Umbilical cord (tissue), 2 donors: ENCODE measurements around the gene TTC21B. TPM values are rescaled to one million over a fixed set of nuclear protein-coding genes. Genes with fewer than 3 reads are reported as not detected.
"Not testable (repeated sequence)": the region's sequence is repeated elsewhere in the genome, so short reads cannot be mapped to it uniquely, and the experiment has no call there.

Source experiments
- DNase-seq: peaks from one replicate; pipeline ENCODE4 v3.0.0-alpha.2; 2015; ENCODE audit warnings: low spot score
- total RNA-seq: library from RNA; depleted of rRNA; stranded (reverse); fragments of >200 nt; gene quantifications from one replicate; pipeline ENCODE4 v1.2.3, GENCODE V29; 2014; ENCODE audit warnings: low replicate concordance; ENCODE audit not compliant: insufficient read depth

TTC21B gene
- total RNA-seq, 1 donor from 2014 or later, result 53.0 TPM

DNA sequence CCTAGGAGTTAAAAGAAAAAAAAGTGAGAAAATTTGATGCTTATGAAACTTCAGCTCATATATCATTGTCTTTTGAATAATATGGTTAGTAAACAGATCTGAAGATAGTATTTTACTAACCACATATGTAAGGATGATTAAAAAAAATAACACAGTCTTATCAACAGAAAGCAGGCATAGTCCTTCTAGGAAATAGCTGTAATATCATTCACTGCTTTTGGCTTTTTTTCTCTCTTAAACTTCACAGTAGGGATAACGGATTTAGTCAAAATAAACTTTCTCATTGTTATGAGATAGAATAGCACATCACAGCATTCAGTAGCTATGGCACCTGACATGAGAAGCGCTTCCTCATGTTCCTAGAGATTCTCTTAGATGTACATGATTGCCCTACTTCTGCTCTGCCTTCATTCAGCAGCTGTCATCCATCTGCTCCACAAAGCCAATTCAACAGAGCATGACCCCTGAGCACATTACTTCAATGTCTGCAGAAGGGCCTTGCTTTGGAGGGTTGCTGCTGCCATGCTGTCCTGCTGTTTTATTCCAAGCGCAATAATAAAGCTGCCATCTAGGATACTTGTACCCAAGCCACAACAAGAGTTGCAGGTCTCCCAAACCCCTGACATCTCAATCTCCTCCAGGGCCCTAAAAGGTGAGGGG, 67.0 kb downstream of the TTC21B start:
- no peak for DNase-seq

DNA sequence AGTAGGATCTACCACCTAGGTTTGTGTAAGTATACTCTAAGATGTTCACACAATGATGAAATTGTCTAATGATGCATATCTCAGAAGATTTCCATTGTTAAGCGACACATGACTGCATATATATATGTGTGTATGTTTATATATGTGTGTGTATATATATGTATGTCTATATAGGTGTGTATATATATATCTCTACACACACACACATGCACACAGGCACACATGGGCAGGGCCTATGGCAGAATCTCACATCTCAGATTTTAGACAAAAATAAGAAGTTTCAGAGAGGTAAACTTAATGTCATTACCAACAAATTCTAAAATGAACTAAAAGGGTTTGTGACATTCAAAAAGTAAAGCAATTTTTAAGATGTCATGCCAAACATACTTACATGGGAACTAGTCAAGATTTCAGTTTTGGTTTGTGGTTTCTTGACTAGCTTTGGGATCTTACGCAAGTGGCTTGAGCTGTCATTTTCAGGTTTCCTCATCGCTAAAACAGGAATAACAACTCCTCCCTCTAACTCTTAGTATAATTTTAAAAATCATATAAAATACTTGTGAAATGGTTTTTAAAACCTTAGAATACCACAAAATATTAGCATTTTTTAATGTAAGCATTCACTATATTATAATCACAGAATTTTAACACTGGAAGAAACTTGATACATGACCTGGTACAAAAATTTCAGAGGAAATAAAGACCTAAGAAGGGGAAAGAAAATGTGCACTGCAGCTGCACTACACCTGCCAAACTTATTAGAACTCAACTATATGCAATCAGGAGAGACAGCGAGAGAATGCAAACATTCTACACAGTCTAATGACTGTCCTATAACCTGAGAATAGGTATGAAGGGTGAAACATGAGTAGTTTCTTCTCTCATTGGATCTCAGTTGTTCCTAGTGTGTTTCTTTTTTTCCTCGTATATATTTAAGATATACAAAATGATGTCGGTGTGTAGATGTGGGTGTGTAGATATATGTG, 75.7 kb downstream of the TTC21B start:
- no peak for DNase-seq

DNA sequence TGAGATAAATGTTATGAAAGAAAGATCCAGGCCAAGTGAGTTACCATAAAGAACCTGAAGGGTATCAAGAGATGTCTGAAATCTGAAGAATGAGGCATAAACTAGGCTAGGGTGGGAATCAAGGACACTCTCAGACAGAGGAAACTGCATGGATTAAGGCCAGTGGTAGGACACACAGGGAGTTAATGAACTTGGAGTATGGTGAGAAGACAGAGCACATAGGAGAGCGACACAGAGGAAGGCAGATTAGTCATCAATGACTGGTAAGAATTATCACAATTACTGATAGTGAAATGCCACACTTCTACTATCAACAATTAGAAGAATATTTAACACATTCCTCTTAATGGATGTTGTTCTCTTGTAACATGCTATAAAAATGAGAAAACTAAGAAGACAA, 76.9 kb downstream of the TTC21B start:
- DNase-seq, result no peak

DNA sequence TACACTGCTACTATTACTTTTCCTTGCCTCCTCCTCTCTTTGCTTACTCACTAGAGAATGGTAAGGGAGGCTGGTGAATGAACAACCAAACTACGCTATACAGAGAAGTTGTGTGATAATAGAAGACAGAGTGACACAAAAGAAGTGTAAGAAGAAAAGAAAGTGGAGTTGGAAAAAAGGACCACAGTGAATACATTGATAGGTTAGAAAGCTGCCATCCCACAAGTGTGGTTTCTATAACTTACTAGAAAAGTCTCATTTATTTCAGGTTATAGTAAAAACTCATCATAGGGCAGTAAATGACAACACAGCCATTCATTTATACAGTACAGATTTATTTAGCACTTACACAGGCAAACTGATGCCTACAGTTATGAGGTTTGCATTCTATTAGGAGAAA, 77.3 kb downstream of the TTC21B start:
- DNase-seq, result no peak

DNA sequence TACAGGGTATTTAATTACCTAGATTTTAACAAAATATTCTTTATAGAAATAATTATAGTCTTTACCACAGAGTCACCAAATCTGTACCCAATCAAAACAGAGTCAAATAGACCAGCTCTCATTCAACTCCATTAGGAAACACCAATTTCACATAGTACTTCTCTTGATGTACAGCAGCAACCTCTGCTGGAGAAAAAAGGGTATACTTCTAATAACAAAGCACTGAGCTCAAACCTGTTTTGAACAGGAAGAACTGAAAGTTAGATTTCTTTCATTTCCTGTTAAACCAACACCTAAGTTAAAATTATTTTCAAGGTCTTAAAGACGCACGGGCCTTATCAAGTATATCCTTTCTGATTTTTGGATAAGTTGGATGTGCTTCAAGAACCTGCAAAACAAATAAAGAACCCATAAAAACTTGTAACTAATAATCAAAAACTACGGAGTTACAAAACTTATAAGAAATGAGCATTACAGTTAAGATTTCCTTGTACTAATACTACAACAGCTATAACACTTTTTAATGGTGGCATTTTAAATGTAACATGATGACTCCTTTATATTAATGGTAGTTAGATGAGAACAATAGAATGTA, 79.0 kb downstream of the TTC21B start:
- peak; percentile 66 for DNase-seq

DNA sequence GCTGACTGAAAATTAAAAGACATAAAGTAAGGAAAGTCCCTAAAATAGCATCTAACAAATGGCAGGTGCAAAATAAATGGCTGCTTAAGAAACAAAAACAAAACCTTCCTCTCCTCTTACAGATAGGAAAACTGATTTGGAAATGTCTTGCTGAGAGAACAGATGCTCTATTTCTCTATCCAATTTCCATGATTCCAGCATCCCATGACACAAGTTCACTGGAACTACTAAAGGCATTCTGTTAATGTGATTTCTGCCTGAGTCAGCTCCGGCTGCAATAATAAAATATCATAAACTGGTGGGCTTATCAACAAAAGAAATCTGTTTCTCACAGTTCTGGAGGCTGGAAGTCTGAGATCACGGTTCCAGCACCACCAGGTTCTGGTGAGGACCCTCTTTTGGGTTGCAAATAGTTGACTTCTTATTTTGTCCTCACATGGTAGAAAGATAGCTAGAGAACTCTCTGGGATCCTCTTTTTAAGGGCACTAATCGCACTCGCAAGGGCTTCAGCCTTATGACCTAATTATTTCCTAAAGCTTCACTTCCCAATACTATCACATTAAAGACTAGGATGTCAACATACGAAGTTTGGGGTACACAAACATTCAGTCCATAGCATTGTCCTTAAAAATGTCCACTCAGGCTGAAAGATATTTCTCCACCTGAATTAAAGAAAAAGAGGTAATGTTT, 81.3 kb downstream of the TTC21B start:
- DNase-seq, result no peak

DNA sequence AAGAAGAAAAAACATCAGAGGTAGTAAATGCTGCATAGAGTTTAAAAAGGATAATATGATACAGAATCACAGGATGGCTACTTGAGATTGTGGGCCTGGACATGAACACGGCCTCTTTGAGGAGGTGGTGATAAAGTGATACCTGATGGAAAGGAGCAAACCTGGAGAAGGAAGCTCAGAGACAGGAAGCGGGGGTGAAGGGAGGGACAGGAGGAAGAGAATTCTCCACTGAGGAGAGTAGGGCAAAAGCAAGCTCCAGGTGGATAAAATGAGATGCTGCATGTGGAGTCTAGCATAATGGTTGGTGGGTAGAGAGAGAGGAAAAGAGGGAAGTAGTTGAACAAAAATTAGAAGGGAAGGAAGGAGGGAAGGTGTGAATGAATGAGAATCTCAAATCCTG, 82.6 kb downstream of the TTC21B start:
- DNase-seq, result no peak

DNA sequence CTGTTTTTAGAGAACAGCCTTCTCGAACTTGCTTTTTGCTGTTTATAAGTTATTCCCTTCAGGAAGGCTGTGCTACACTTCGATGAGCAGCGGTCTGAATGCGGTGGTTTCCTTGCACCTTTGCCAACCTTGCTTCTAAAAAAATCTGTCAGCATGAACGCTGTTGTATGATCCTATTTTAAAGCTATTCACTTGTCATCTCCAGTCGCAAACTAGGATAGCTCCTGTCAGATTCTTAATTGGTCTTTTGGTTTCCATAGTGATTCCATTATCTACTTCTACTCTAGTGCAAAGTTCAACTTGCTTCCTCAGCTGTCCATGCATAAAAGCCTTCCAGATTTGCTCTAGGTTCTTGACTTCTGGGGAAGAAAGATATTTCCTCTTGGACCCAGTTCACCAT, 83.2 kb downstream of the TTC21B start:
- no peak for DNase-seq

DNA sequence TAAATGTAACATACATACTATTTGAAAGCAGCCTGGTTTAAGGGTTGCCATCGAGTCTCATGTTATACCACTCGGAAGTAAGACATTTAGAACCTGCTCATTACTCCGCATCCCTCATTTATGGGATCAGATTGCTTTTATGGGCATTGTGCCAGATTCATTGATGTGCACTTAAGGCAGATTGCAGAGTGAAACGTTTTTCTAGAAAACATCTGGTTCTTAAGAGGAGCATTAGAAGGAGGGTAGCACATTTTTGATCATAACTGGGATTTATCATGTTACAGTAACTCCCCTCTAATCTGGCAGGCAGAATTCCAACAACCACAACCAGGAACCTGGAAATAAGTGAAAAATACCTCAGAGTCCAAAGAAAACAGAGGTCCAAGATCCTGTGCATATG, 85.4 kb downstream of the TTC21B start:
- DNase-seq, result peak; percentile 82

DNA sequence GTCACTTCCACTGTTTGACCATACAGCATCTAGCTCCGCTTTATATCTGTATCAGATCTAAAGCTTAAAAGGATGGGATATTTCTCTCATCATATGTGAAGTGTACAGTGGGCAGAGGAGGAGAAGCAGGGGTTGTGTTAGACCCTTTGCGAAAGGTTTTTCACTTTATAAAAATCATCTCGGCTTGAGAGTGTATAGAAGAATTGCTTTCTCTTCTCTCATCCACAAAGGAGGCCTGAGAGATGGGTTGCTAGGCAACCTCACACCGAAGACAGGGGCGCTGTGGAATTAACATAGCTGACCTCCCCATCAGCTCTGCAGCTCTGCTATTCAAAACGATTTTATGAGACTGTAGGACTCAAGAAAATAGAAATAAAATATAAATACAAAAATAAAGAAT, 89.3 kb downstream of the TTC21B start:
- no peak for DNase-seq

DNA sequence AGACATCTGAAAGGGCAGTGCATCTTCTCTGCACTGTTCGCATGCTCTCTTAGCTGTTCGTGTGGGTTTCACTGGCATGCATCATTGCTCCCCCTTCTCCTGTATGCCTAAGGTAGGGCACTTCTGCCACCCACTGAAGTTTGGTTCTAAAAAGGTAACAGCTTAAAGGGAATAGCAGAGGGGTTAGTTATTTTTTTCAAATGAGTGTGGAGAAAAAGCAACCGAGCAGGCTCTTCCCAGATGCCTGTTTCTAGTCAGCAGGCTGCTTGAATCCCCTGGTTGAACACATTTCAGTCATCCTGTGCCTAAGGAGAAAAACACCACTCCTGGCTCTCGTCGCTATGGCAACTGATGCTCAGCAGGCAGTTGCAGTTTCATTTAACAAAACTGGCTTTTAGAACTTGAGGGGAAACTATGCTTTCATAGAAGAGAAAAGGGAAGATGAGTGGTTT, 89.7 kb downstream of the TTC21B start:
- DNase-seq, result peak; percentile 7

DNA sequence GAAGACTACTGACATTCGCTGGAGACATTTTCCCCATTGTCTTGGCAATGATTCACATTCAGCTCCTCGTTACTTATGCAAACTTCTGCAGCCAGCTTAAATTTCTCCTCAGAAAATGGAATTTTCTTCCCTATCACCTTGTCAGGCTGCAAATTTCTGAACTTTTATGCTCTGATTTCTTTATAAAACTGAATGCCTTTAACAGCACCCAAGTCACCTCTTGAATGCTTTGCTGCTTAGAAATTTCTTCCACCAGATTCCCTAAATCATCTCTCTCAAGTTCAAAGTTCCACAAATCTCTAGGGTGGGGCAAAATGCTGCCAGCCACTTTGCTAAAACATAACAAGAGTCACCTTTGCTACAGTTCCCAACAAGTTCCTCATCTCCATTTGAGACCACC, 92.5 kb downstream of the TTC21B start:
- not testable (repeated sequence) for DNase-seq

DNA sequence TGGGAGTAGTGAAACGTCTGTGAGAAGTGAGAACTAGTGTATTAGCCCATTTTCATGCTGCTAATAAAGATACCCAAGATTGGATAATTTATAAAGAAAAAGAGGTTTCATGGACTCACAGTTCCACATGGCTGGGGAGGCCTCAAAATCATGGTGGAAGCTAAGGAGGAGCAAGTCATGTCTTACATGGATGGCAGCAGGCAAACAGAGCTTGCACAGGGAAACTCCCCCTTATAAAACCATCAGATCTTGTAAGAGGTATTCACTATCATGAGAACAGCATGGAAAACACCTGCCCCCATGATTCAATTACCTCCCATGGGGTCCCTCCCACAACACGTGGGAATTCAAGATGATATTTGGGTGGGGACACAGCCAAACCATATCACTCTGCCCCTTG, 93.9 kb downstream of the TTC21B start:
- not testable (repeated sequence) for DNase-seq

DNA sequence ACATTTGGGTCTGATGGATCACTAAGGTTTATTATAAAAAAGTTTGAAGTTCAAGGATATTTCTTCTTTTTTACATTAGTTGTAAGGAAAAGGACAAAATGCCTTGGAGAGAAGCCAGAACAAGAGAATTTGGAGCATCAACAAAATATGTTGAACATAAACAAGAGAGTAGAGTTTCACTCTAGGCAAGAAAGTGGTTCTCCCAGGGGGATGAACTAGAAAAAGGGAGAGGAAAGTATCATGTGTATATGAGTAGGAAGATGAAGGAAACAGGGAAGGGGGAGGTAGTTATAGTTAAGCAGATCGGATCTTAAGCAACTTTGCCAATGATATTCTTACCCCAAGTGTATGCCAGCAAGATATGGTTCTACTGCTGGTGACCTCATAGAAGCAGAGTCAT, 95.7 kb downstream of the TTC21B start:
- no peak for DNase-seq

DNA sequence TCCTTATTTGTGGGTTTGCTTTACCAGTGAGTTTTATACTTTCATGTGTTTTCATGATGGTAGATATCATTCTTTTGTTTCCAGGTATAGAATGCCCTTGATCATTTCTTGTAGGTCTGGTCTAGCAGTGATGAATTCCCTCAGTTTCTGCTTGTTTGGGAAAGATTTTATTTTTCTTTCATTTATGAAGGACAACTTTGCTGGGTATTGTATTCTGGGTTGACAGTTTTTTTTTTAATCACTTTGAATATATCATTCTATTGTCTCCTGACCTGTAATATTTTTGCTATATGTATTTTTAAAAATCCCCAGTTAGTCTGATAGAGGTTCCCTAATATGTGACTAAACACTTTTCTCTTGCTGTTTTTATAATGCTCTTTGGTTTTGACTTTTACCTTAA, 101.2 kb downstream of the TTC21B start:
- DNase-seq, result no peak

DNA sequence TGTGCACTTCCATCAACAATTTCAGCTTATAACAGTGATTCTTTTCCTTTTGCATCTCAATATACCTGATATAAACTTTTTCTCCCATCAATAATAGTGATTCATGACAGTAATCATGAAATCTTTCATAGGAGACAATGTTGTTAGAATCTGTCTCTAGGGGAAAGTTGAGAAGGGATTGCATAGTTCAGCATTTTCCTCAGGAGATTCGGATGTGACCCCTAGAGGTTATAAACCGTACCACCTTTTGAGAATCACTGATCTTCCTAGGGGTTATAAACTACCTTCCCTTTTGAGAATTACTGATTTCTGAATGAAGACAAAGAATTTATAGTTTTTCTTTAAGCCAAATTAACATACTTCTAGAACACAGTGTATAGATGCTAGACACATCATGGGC, 106.6 kb downstream of the TTC21B start:
- no peak for DNase-seq

DNA sequence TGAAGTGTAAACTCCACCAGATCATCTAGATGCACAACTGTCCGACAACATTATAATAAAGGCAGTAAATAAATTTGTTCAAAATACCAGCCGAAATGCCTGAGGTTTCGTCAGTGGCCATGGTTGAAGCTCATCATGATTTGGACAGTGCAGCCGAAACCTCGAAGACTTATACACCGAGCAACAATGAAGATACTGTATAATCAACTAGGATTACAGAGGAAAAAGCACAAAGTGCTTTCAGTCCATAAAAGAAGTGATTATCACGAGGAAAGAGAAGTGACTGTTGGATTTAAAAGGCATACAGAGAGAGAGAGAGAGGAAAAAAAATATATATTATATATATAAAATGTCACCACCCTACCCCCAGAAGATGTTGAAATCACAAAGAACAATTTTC, 107.5 kb downstream of the TTC21B start:
- DNase-seq, result no peak

DNA sequence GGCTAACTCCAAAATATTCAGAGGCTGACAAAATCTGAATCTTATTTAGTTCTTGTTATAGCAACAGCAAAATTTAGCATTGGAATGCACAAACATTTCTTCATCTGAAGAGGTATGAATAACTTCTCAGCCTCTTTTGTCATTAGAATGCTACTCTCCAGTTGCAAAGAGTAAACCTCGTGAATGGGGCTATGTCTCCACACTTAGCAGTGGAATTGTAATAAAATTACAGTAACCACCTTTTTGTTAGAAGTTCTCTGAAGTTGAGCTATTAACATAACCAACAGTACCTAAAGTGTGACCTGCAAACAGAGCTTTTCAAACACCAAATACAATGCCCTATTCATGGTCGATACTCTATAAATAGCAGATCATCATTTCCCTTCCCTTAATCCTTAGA, 109.4 kb downstream of the TTC21B start:
- DNase-seq, result no peak

DNA sequence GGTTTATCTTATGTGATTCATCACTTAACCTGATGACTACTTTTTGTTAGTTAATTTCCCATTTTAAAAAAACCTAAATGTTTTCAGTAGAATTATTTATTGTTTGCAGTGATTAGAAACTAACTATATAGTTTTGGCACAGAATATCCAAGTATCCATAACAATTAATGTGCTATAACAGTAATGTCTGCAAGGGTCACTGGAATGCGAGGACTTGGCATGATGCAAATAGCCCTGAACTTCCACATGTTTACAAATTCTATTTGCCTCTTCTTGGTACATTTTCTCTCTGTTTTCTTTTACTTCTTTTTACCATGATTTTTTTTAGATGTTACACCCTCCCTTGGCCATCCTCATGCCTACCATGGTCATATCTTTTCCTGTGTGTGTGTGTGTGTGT, 110.2 kb downstream of the TTC21B start:
- DNase-seq, result no peak

DNA sequence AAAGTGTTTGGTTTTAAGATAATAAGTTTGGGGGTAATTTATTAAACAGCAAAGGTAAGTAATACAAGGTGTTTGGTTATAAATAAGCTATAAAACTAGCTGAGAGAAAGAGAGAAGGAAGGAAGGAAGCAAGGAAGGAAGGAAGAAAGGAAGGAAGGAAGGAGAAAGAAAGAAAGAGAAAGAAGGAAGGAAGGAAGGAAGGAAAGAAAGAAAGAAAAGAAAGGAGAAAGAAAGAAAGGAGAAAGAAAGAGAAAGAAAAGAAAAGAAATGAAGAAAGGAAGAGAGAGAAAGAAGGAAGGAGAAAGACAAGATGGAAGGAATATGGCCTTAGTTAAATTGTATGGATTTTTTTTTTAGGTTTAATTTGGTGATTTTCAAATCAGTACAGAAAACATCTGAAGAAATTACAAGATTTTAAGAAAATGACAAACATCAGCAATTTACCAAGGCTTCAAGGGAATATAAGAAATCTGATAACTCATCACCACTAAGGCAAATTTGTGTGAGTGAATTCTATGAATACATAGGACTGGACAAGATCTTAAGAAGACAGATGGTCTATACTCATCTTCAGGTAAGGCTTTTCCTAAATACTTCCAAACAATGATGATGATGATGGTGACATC, 113.1 kb downstream of the TTC21B start:
- no peak for DNase-seq

DNA sequence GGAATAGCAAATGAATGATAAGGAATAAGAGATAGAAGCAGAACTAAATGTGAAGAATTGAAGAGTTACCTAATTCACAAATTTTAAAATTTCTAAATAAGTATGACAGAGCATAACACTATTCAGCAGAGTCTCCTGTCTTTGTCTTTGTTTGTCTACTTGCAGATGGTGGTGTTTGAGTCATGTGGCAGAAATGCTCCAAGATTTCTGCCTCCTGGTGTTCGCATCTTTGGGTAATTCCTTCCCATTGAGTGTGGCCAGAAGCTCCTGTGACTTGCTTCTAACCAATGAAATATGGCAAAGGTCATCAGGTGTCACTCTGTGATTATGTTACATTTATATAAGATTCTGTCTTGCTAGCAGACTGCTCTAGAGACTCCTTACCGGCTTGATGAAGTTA, 114.0 kb downstream of the TTC21B start:
- DNase-seq, result no peak
